GM04503 (cell line): Measurements from ENCODE around the gene PITPNM3.
A peak's percentile ranks its signal among the peaks of the same experiment; 100 is the strongest.

Experiments used
- DNase-seq: peaks from one replicate; pipeline ENCODE4 v3.0.0-alpha.2; 2012; ENCODE audit warnings: low read depth

Gene PITPNM3

DNA sequence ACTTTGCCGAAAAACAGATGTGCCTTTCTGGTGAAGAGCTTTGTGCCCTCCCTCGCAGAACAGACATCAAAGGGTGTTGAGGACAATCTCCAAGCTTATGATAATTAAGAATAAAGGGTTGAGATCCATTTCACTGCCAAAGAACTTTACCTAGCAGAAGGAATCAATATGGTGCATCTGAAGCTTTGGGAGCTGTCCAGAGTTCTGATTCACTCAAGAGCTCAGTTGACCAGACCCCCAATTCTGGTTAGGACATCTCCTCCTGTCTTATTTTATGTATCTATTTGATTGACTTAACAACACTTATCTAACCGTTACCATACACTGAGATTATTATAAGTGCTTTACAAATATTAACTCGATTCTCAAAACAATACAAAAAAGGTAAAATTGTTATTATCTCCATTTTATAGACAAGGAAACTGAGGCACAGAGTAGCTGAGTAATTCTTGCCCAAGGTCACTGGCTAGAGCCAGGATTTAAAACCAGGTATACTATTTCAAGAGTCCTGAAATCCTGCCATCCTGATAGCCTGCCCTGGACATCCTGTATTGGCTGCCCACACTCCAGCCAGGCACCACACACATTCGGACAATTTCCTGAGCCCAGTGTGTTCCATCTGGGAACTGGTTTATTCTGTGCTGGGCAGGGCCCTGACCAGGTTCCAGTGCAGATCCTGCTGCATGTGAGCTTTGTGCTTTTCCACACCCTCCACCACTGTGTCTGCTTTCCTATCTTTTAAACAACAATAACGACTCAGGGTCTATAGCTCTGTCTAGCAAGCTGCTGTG, 29.8 kb downstream of the PITPNM3 start:
- DNase-seq, result no peak

DNA sequence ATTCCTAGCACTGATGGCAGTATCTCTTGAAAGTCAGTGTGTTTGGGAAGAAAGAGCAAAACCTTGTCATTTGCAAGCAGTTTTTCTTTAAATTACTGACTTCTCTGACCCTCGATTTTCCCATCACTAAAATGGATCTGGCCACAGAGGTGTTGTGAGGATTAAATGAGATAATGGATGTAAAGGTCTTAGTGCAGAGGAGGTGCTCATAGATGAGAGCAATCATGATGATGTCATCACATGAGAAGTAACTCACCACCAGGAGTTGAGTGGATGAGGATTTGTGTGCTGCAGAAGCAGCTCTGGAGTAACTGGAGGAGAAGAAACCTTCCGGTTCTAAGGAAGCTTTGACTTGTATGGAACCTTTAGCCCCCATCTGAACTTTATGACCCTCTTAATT, 30.6 kb downstream of the PITPNM3 start:
- no peak for DNase-seq

DNA sequence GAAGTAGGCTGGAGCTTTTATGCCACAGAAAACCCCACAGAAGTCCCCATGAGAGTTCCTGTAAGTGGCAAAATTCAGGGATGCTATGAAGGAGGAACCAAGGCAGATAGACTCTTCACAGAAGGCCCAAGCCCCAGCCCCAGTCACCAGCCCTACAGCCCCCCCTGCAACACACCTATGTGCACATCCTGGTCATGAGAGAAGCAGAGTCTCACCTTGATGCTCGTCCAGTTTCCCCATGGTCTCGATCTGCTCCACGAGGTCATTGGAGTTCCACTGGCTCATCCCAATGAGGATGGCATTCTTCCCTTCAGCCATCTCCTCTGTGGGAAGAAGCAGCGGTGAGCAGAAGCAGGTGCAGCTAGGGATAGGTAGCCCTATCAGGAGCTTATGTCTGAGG, 31.2 kb downstream of the PITPNM3 start:
- DNase-seq, result no peak

DNA sequence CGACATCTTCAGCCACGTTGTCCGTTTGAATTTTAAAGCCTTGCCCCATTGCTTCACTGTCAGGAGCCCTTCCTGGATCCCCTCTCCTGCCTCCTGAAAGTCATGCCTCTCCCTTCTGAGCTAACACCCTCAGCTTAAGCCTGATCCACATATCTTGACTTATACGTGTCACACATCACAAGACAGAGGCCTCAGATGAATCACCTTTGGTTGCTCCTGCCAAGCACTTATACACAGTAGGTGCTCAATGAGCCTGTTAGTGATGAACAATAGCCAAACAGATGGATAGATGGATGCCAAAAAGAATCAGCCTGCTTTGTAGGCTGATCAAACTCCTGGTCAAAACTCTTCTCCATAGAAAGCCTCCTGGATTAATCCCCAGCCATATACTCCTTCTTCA, 31.8 kb downstream of the PITPNM3 start:
- DNase-seq, result no peak

DNA sequence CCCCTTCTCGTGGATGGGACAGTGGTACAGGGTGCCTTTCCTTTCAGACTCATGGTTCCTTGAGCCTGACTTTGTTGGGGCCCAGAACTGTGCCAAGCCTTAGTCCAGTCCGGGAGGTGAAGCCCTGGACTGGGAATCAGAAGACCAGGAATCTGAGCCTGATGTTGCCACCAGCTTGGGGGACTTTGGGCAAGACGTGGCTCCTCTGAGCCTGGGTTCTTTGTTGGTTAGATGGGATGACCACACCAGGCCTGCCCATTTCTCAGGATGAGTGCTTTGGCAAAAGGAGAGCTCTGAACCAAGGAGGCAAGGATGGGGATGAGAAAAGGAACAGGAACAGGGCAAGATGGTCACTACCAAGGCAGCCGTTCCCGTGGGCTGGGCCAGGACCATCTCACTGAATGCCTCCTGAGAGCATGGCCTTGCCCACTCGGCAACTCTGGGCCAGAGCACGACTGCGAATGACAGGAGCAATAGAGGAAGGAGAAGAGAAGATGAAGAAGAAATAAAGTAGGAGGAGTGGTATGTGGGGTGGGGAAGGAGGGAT, 32.5 kb downstream of the PITPNM3 start:
- no peak for DNase-seq

DNA sequence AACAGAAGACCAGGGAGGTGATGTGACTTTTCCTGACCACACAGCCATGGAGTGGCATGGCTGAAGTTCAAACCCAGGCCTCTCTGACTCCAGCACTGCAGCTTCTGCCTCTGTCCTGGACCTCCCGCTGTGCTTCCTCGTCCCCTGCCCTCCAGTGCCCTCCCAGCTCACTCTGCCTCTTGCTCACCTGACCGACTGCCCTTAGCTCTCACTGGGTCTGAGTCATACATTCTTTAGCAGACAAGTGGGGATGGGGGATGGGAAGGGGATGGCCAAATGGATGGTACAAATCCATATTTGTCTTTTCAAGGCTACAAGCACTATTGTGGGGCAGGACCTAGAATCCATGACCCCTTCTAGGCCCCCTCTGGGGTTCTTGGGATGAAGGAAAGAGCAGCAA, 33.0 kb downstream of the PITPNM3 start:
- no peak for DNase-seq

DNA sequence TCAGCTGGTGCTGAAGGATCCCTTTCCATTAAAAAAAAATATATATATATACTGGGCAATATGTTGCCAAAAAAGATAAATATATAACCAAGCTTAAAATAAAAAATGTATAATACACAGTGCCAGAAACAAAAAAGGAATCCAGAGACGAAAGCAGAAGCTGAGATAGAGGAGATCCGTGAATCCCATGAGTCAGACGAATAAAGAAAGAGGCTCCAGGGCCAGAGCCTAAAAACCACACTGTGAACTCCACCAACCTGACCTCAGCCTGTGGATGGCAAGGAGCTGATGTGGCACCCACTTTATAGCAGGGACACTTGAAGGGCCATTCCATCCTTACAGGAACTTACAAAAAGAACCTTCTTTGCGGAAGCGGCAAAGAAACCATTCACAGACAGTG, 34.8 kb downstream of the PITPNM3 start:
- no peak for DNase-seq

DNA sequence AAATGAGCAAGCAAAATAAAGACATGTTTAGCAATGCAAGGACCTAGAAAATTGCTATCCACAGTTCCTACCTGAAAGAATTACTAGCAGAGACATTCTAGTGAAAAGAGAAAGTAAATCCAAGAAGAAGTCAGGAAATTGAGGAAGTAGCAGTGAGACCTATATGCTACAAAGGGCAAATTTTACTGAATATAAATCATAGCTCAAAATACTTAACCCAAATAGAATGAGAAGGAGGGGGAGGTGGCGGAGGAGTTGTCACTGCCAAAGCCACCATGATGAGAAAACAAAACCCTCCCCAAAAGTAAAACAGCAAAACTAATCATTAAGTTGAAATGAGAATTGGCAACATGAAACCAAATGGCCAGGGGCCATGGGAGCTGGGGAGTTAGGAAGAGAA, 39.3 kb downstream of the PITPNM3 start:
- DNase-seq, result no peak

DNA sequence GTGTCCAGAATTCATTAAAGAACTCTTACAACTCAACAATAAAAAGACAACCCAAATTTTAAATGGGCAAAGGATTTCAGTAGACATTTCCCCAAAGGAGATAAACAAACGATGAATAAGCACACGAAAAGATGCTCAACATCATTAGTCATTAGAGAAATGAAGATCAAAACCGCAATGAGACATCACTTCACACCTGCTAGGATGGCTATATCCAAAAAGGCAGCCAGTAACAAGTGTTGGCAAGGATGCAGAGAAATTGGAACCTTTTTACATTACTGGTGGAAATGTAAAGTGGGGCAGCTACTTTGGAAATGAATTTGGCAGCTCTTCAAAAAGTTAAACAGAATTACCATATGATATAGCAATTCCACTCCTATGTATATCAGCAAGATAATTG, 42.0 kb downstream of the PITPNM3 start:
- no peak for DNase-seq

DNA sequence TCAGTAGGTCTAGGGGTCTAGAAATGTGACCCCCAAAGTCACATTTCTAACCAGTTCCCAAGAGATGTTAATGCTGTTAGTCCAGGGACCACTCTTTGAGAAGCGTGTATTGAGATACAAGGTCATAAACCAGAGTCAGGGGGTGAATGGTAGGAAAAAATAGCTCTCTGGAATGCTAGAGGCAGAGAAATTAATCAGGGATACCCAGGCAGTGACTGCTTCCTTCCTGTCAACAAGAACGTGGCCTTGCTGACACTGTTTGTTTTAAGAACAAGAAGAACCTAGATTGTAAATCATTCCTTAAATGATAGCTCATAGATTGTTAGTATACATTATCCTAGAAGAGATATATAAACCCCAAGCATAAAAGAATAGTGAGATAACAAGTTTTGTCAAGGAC, 43.8 kb downstream of the PITPNM3 start:
- no peak for DNase-seq

DNA sequence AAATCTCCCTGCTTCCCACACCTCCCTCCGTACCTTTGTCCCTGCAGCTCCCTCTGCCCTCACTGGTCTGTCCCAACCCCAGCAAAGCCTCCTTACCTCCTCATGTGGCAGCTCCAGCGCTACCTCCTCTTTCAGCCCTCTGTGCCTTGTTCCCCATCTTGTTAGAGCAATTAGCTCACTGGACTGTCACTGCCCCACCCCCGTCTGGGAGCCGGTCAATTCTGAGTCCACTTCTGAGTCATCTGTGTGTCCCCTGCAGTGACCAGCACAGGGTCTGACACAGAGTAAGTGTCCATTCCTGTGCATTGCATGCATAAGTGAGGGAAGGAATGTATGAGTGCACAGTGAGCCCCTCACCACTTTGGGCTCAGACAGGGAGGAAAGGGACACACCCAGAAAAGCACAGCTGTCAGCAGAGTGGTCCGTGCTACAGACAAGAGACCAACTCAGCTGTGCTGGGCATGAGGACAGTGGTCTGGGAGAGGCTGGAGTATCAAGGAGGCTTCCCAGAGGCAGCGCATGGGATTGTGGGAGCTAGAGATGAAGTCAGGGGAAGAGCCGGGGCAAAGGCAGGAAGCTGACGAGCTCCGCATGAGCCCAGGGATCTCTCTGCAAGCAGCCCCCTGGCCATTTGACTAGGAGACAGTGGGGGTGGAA, 45.9 kb downstream of the PITPNM3 start:
- DNase-seq, result no peak

DNA sequence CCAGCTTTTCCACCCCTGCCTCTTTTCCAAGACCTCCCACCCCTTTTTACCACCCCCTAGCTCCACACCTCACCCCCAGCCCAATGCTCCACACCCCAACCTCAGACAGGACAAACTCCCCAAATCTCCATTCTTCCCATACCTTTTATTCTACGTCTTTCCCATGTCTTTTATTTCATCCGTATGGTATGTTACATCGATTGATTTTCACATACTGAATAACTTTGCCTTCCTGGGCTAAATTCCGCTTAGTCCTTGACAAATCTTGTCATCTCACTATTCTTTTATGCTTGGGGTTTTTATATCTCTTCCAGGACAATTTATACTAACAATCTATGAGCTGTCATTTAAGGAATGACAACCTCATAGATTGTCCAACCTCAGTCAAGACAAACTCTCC, 46.4 kb downstream of the PITPNM3 start:
- no peak for DNase-seq

DNA sequence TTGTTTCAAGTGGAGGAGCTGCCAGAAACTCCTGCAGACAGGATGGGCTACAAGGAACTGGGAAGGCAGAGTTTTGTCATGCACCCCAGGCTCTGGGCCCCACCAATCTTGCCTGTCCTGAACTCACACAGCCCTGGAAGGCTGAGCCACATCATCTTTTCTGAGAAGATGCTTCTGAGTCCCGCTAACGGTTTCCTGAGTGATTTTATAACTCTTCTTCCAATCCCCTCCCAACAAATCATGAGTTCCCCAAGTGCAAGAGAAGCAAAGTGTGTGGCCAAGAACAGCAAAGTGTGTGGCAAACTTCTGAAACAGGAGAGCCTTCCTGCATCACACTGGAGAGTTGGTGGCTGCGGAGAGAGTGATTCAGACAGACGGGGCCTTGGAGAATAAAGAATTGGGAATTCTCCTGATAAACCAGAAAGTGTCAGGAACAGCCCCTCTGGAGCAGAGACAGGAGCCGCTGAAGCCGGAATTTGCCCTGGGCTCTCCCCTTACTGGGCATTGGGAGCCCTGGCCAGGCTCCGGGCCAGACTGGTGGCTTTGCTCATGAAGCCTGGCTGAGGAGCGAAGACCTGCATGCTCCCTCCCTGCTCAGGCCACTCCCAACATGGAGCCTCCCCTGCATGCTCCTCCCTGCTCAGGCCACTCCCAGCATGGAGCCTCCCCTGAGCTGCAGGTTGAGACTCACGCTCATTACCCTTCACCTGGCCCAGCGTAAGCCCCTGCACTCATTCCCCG, 47.2 kb downstream of the PITPNM3 start:
- no peak for DNase-seq

DNA sequence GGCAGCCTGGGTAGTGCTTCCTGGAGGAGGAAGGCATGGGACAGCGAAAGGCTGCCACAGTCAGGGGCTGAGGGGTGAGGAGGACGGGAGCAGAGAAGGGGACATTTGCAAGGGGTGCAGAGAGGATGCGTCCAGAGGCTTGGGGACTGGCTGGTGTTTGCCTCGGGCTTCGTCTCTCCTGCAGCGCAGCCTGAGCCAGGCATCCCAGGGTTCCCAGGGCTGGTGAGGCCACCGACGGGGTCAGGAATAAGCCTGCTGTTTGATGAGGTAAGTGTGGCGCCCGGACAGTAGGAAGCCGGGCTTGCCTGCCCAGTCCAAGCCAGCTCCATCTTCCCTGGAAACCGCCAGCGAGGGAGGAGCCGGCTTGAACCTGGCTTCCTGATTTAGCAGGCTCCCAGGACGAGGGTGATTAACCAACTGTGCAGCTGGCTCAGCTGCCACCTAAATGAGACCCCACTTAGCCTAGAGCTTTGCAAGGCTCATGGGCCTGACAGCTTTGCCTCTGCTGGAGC, 47.8 kb downstream of the PITPNM3 start:
- no peak for DNase-seq

DNA sequence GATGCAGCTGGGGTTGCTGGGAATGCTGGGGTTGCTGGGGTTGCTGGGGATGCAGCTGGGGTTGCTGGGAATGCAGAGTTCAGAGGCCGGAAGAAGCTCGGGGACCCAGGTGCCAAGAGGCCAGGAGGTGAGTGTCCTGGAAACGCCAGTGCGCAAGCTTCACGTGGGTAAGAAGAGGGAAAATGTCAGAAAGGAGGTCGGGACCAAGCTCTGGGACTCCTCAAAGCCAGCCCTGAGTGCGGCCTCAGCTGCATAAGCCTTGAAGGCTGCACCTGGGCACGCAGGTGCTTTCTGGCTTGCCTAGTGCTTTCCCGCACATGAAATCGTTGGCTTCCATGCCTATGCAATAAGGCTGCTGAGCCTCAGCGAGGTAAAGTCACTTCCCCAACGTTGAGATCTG, 48.3 kb downstream of the PITPNM3 start:
- DNase-seq, result no peak

DNA sequence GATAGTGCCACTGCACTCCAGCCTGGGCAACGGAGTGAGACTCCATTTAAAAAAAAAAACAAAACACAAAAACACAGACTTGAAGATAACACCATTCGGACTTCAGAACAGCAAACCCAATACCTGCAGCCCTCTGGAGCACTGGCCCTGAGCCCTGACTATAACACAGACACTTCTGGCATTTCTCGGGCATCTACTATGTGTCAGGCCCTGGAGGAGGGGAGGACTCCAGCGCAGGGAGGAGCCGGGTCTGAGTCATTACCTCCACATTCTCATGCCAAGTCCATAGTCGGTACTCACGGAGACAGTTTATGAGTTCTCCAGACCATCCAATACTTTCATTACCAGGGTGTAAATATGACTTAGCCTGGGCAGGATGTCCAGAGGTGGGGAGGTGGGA, 48.8 kb downstream of the PITPNM3 start:
- peak; percentile 69 for DNase-seq

DNA sequence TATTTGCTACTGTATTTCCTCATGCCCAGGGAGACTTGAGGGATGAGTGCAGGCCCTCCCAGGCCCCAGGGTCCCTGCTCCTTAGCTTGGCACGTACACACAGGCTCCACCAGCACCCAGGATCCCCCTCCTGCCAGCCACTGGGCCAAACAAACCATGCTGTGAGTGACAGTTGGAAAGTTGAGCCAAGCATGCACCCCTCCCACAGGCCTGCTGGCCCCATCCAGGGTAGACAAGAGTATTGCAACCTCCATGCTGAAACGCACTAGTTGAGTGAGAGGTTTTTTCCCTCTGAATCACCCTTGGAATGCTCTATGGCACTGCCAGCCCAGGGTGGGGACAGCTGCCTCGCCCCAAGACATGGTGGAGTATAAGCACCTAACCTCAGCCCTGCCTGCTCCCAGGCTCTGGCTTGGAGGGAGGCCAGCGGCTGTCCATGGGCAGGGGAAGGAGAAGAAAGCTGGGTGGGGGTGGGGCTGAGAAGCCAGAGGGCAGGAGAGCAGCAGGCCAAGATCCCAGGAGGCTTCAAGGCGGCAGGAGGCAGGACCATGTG, 49.6 kb downstream of the PITPNM3 start:
- no peak for DNase-seq

DNA sequence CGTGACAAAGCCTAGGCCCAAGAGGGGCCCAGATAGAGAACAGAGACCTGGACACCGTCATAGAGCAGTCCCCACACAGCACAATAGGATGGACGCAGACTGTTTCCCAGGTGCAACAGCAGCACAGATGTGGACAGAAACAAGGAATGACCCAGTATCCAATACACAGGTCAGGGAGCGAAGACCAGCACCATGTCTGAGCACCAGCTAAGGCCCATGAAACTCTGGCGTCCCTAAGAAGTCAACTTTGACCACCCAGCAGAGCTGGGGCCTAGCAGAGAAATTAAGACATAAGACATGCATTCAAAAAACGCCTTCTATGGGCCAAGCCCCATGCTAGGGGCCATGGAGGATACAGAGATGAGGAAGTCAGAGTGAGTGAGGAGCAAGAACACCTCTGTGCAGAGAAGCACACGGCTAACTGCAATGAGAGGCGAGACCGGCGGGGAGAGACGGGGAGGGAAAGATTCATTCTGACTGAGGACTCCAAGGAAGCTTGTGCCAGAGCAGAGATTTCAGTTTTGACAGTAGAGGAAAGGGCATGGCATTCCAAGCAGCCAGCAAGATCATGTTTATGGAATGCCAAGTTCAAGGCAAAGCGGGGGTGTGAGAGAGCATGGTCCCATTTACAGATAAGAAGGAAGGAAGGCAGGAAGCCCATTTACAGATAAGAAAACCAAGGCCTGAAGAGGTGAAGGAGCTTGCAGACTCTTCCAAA, 50.8 kb downstream of the PITPNM3 start:
- DNase-seq, result no peak

DNA sequence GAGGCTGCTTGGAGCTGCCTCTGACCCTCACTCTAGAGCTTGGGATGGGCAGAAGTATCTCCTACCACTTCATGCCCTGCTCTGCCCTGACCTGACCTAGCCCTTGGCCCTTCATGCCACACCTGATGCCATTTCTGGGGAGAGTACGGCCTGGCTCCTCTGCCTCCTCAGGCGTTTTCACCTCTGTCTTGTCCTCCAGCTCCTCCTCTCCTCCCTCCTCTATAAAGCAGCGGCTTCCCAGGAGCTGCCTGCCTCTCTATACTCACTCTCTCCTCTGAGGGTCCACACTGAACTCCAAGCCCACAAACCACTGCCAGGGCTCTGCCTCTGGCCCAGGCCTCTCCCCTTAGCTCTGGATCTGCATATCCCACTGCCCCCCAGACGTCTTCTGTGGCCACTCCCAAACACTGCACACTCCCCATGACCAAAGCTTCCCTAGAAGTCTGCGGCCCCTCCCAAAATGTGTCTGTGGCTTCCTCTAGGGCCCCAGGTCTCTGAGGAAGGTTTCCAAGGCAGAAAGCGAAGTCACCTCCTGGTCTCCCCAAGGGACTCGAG, 52.6 kb downstream of the PITPNM3 start:
- no peak for DNase-seq

DNA sequence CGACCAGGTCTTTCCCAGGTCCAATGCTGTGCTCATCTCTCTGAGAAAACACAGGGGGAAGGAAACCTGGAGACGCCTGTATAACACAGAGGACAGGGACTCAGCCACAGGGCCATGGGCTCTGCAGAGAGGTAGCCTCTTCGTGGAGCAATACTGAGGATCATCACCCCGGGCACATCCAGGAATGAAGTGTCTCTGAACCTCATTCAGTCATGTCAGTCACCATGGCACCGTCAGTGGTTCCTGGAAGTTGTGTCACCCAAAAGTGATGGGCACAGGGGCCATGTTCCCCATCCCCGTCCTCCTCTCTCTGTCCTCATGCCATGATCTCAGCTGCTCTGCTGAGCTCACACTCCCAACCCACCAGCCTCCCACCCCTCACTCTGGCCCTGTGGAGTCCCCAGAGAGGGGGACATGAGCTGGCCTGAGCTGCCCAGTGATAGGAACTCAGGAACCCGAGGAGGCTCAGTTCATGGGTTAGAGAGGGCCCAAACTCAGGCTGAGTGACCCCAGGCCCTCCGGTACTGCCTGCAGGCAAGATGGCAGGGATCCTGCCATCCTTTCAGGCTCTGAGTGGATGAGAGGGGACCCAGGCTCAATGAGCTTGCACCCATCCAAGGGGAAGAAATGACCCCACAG, 53.4 kb downstream of the PITPNM3 start:
- no peak for DNase-seq

DNA sequence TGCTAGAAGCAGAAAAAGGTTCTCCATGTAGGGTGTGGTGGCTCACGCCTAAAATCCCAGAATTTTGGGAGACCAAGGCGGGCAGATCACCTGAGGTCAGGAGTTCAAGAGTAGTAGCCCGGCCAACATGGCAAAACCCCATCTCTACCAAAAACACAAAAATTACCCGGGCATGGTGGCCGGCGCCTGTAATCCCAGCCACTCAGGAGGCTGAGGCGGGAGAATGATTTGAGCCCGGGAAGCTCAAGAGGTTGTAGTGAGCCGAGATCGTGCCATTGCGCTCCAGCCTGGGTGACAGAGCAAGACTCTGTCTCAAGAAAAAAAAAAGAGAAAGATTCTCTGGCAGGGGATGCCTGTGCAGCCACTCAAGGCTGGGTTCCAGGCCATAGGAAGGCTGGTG, 54.2 kb downstream of the PITPNM3 start:
- no peak for DNase-seq
